Ishikawa (cell line): Measurements from ENCODE around the gene SASH1.

Experiments
- EGR1 ChIP-seq: IDR thresholded peaks from 2 replicates; pipeline ENCODE4 v1.6.1; 2012
- EP300 ChIP-seq: IDR thresholded peaks from 2 replicates; pipeline ENCODE4 v1.6.1; 2012; ENCODE audit warnings: borderline replicate concordance
- MAX ChIP-seq: IDR thresholded peaks from 2 replicates; pipeline ENCODE4 v1.6.1; 2012
- NFIC ChIP-seq: IDR thresholded peaks from 2 replicates; pipeline ENCODE4 v1.6.1; 2012
- RAD21 ChIP-seq: IDR thresholded peaks from 2 replicates; pipeline ENCODE4 v1.6.1; 2012; ENCODE audit warnings: low read depth
- REST ChIP-seq: IDR thresholded peaks from 2 replicates; pipeline ENCODE4 v1.6.1; 2012; ENCODE audit warnings: low read depth, mild to moderate bottlenecking
- TAF1 ChIP-seq: IDR thresholded peaks from 2 replicates; pipeline ENCODE4 v1.6.1; 2012; ENCODE audit warnings: low read depth, mild to moderate bottlenecking
- TCF12 ChIP-seq: IDR thresholded peaks from 2 replicates; pipeline ENCODE4 v1.6.1; 2012; ENCODE audit warnings: low read depth
- TEAD4 ChIP-seq: IDR thresholded peaks from 2 replicates; pipeline ENCODE4 v1.6.1; 2012
- ZBTB7A ChIP-seq: IDR thresholded peaks from 2 replicates; pipeline ENCODE4 v1.6.1; 2012; ENCODE audit warnings: low read depth

GRCh38 chr6:148364056-148364824, 21.6 kb downstream of the SASH1 start:
- no peak for TF ChIP-seq TEAD4
- TF ChIP-seq MAX, result no peak
- TF ChIP-seq TAF1, result no peak
- TF ChIP-seq REST, result no peak
- TF ChIP-seq EGR1, result no peak
- no peak for TF ChIP-seq ZBTB7A
- no peak for TF ChIP-seq TCF12
- no peak for TF ChIP-seq RAD21
- no peak for TF ChIP-seq EP300
- TF ChIP-seq NFIC, result no peak
